ENCODE data around the gene PURA.

The PURA gene

GRCh38 chr5:140125637-140126036, 11.7 kb downstream of the PURA start, which contains the start of gene IGIP:
Gene IGIP (plus strand): TSS chr5:140125937. CDS start chr5:140128477, 2,540 bp downstream.
- no peak within 1 kb of the TSS for H3K27ac ChIP-seq
- H3K4me3 ChIP-seq, result no peak within 1 kb of the TSS
- no peak for DNase-seq (ENCODE audit: low spot score)
- TF ChIP-seq, protein P1, sequence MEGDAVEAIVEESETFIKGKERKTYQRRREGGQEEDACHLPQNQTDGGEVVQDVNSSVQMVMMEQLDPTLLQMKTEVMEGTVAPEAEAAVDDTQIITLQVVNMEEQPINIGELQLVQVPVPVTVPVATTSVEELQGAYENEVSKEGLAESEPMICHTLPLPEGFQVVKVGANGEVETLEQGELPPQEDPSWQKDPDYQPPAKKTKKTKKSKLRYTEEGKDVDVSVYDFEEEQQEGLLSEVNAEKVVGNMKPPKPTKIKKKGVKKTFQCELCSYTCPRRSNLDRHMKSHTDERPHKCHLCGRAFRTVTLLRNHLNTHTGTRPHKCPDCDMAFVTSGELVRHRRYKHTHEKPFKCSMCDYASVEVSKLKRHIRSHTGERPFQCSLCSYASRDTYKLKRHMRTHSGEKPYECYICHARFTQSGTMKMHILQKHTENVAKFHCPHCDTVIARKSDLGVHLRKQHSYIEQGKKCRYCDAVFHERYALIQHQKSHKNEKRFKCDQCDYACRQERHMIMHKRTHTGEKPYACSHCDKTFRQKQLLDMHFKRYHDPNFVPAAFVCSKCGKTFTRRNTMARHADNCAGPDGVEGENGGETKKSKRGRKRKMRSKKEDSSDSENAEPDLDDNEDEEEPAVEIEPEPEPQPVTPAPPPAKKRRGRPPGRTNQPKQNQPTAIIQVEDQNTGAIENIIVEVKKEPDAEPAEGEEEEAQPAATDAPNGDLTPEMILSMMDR (IDR thresholded peaks at IDR 0.05), result no peak

DNA sequence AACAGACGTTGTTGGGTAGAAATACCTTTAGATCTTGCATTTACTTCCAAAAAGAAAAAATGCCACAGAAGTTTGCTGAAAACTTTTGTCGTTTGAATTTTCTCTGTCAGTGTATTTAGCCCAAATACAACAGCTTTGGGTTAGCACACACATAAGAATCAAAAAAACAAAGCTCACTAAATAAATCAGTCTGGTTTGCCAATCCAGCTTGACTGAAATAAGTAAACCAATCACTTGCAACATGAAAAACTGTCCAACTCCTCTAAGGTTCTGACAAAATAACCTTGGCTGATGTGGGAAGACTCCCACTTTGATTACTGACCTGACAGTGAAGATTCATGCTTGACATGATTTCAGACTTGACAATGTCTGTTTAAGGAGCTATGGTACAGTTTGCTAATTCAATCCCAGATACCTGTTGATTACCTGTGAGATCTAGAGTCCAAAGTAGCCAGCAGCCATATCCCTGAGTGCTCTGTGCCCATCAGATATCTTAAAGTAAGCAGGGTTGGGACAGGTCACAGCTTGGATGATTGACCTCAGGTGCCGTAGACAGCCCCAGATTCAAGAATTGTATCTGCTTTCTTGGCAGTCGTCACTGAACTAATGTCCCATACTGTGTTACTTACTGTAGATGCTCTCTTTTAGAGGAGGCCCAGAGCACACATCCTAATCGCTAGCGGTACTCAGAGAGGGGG, 12.6 kb downstream of the PURA start:
- Histone ChIP-seq H3K4me3 (no peak overlapping the region), H3K27ac (no peak overlapping the region)
- DNase-seq (ENCODE audit: low spot score), result no peak
- TF ChIP-seq, protein P1 (IDR thresholded peaks at IDR 0.05), result no peak

GRCh38 chr5:140128376-140128775, 14.5 kb downstream of the PURA start:
- Histone ChIP-seq H3K4me3 (no peak overlapping the region), H3K27ac (no peak overlapping the region)
- DNase-seq (ENCODE audit: low spot score), result no peak
- TF ChIP-seq, protein P1 (IDR thresholded peaks at IDR 0.05), result no peak

- Histone ChIP-seq H3K27ac (no peak overlapping the region), H3K4me3 (no peak overlapping the region)
- DNase-seq (ENCODE audit: low spot score), result no peak
- TF ChIP-seq, protein P1 (IDR thresholded peaks at IDR 0.05), result no peak
These were observed 17.2 kb downstream of the PURA start for GRCh38 chr5:140130949-140131733.

- DNase-seq (ENCODE audit: low spot score), result no peak
- no peak overlapping the region for H3K27ac ChIP-seq
- no peak overlapping the region for H3K4me3 ChIP-seq
- TF ChIP-seq, protein P1 (IDR thresholded peaks at IDR 0.05), result no peak
These were observed 18.1 kb downstream of the PURA start for GRCh38 chr5:140131967-140132409.

DNA sequence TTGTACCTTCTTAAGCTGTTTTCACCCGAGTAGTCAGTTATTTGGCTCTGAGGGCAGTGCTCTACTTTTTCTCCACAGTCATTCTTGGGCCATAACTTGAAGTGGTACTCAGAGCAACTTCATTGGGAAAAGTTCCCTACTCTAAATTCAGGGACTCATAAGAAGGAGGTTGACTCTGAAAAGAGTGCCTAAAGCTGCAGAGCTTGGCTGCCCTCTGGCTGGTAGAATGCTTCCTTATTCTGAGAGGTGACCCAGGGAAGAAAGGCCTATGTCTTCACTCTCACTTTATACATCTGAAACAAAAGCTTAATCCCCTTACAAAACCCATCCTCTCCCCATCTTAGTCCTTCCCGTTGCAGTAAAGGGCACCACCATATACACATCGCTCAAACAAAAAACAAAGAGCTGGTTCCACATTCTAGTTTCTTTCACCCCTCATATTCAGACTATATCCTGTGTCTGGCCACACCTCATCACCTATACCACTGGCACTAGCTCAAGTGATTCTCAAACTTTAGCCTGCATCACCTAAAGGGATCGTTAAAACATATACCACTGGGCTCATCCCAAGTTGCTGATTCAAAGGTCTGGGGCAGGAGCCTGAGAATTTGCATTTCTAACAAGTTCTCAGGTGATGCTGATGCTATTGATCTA, 19.7 kb downstream of the PURA start:
- no peak for DNase-seq (ENCODE audit: low spot score)

More for the DNA sequence above, 19.7 kb downstream of the PURA start:
- TF ChIP-seq, protein P1 (IDR thresholded peaks at IDR 0.05), result no peak
- no peak overlapping the region for H3K27ac ChIP-seq
- H3K4me3 ChIP-seq, result no peak overlapping the region
